H9 (cell line): Measurements from ENCODE around the gene CROCC2. TPM values are rescaled to one million over a fixed set of nuclear protein-coding genes. Genes with fewer than 3 reads are reported as not detected.

Source experiments
- DNase-seq: peaks from one replicate; pipeline ENCODE4 v3.0.0-alpha.2; 2017
- H2AFZ ChIP-seq: one replicate; pipeline ENCODE4 v1.6.1; 2013; ENCODE audit warnings: mild to moderate bottlenecking, low read length, control low read depth, moderate library complexity
- H2AK5ac ChIP-seq: 2 replicates; pipeline ENCODE4 v1.6.1; 2013; ENCODE audit warnings: low read length, control low read depth, mixed read lengths; ENCODE audit not compliant: insufficient read length
- H2BK120ac ChIP-seq: one replicate; pipeline ENCODE4 v1.6.1; 2013; ENCODE audit warnings: low read depth, mild to moderate bottlenecking, low read length, control low read depth, inconsistent platforms; ENCODE audit not compliant: poor library complexity, severe bottlenecking
- H2BK12ac ChIP-seq: 2 replicates; pipeline ENCODE4 v1.6.1; 2013; ENCODE audit warnings: low read length, control low read depth, mixed read lengths, low read depth; ENCODE audit not compliant: insufficient read length
- H2BK15ac ChIP-seq: 2 replicates; pipeline ENCODE4 v1.6.1; 2013; ENCODE audit warnings: low read depth, low read length, control low read depth
- H2BK20ac ChIP-seq: one replicate; pipeline ENCODE4 v1.6.1; 2013; ENCODE audit warnings: low read depth, mild to moderate bottlenecking, low read length, control low read depth, inconsistent platforms; ENCODE audit not compliant: poor library complexity, severe bottlenecking
- H2BK5ac ChIP-seq: 2 replicates; pipeline ENCODE4 v1.6.1; 2013; ENCODE audit warnings: low read length, control low read depth, mixed read lengths; ENCODE audit not compliant: insufficient read length
- H3K14ac ChIP-seq: 2 replicates; pipeline ENCODE4 v1.6.1; 2013; ENCODE audit warnings: low read length, control low read depth; ENCODE audit not compliant: insufficient read depth
- H3K18ac ChIP-seq: 2 replicates; pipeline ENCODE4 v1.6.1; 2013; ENCODE audit warnings: low read depth, mild to moderate bottlenecking, mixed read lengths, low read length, control low read depth; ENCODE audit not compliant: insufficient read length
- H3K23ac ChIP-seq: 2 replicates; pipeline ENCODE4 v1.6.1; 2013; ENCODE audit warnings: low read length, control low read depth, mixed read lengths, low read depth; ENCODE audit not compliant: insufficient read length
- H3K23me2 ChIP-seq: 2 replicates; pipeline ENCODE4 v1.6.1; 2013; ENCODE audit warnings: low read depth, mild to moderate bottlenecking, mixed read lengths, low read length, control low read depth; ENCODE audit not compliant: insufficient read length, poor library complexity, severe bottlenecking
- H3K27ac ChIP-seq: 2 replicates; pipeline ENCODE4 v1.5.1; 2013; ENCODE audit warnings: low read length, control low read depth, mixed read lengths, low read depth; ENCODE audit not compliant: insufficient read length
- H3K27me3 ChIP-seq: 2 replicates; pipeline ENCODE4 v1.6.1; 2013; ENCODE audit warnings: low read length, control low read depth, inconsistent platforms; ENCODE audit not compliant: insufficient read depth
- H3K4ac ChIP-seq: 2 replicates; pipeline ENCODE4 v1.6.1; 2013; ENCODE audit warnings: low read depth, mild to moderate bottlenecking, control low read depth, inconsistent platforms, low read length, moderate library complexity
- H3K4me1 ChIP-seq: 2 replicates; pipeline ENCODE4 v1.6.1; 2013; ENCODE audit warnings: low read length, control low read depth, inconsistent platforms; ENCODE audit not compliant: insufficient read depth
- H3K4me2 ChIP-seq: 2 replicates; pipeline ENCODE4 v1.6.1; 2013; ENCODE audit warnings: low read length, control low read depth, mixed read lengths; ENCODE audit not compliant: insufficient read length, insufficient read depth
- H3K56ac ChIP-seq: 2 replicates; pipeline ENCODE4 v1.6.1; 2013; ENCODE audit warnings: low read depth, mild to moderate bottlenecking, mixed read lengths, low read length, control low read depth; ENCODE audit not compliant: insufficient read length
- H3K79me1 ChIP-seq: 2 replicates; pipeline ENCODE4 v1.6.1; 2013; ENCODE audit warnings: low read depth, mild to moderate bottlenecking, moderate library complexity, low read length, control low read depth, inconsistent platforms; ENCODE audit not compliant: insufficient read depth, poor library complexity, severe bottlenecking
- H3K79me2 ChIP-seq: 2 replicates; pipeline ENCODE4 v1.6.1; 2013; ENCODE audit warnings: low read length, control low read depth, inconsistent platforms; ENCODE audit not compliant: insufficient read depth
- H3K9ac ChIP-seq: 2 replicates; pipeline ENCODE4 v1.6.1; 2013; ENCODE audit warnings: low read length, control low read depth, mixed read lengths; ENCODE audit not compliant: insufficient read length; ENCODE audit errors: extremely low read depth
- H3K9me3 ChIP-seq: one replicate; pipeline ENCODE4 v1.6.1; 2013; ENCODE audit warnings: low read depth, low read length, inconsistent platforms; ENCODE audit not compliant: control insufficient read depth
- H3T11ph ChIP-seq: one replicate; pipeline ENCODE4 v1.6.1; 2013; ENCODE audit warnings: mild to moderate bottlenecking, low read length, control low read depth, inconsistent platforms
- H4K20me1 ChIP-seq: one replicate; pipeline ENCODE4 v1.6.1; 2013; ENCODE audit not compliant: control insufficient read depth, insufficient read length, insufficient read depth
- H4K5ac ChIP-seq: 2 replicates; pipeline ENCODE4 v1.6.1; 2013; ENCODE audit warnings: low read depth, mild to moderate bottlenecking, mixed read lengths, low read length, control low read depth; ENCODE audit not compliant: insufficient read length
- H4K8ac ChIP-seq: replicated peaks from 2 replicates; pipeline ENCODE4 v1.6.1; 2013; ENCODE audit warnings: low read length, control low read depth, mixed read lengths, low read depth; ENCODE audit not compliant: insufficient read length
- H4K91ac ChIP-seq: 2 replicates; pipeline ENCODE4 v1.6.1; 2013; ENCODE audit warnings: low read depth, mild to moderate bottlenecking, moderate library complexity, mixed read lengths, low read length, control low read depth; ENCODE audit not compliant: insufficient read length
- H3K27ac Mint-ChIP-seq, 3 experiments: 2 replicates in 2 of 3; 3 replicates in 1 of 3; pipeline ENCODE4 v1.8.0; 2020 to 2021; ENCODE audit warnings: mixed read lengths in 3 of 3, mild to moderate bottlenecking in 1 of 3, moderate library complexity in 1 of 3
- H3K27me3 Mint-ChIP-seq: 2 replicates; pipeline ENCODE4 v1.8.0; 2021; ENCODE audit warnings: low read depth, mild to moderate bottlenecking, moderate library complexity, mixed read lengths
- H3K36me3 Mint-ChIP-seq, 3 experiments: 2 replicates in 2 of 3; 3 replicates in 1 of 3; pipeline ENCODE4 v1.8.0; 2020 to 2021; ENCODE audit warnings: low read depth in 3 of 3, mixed read lengths in 3 of 3; ENCODE audit not compliant: insufficient read depth in 1 of 3
- H3K4me1 Mint-ChIP-seq, 2 experiments: 2 replicates each; pipeline ENCODE4 v1.8.0; 2020; ENCODE audit warnings: mixed read lengths in 2 of 2
- H3K4me3 Mint-ChIP-seq, 2 experiments: 2 replicates in 1 of 2; 3 replicates in 1 of 2; pipeline ENCODE4 v1.8.0; 2020 to 2021; ENCODE audit warnings: mild to moderate bottlenecking in 2 of 2, mixed read lengths in 2 of 2, moderate library complexity in 1 of 2
- H3K9me3 Mint-ChIP-seq, 2 experiments: 2 replicates in 1 of 2; 3 replicates in 1 of 2; pipeline ENCODE4 v1.8.0; 2020; ENCODE audit warnings: mild to moderate bottlenecking in 2 of 2, mixed read lengths in 2 of 2, moderate library complexity in 1 of 2
- CTCF ChIP-seq: fragments of 200-600 bp; sonication (generic); conservative IDR thresholded peaks from 3 replicates; pipeline ENCODE4 v1.8.0; 2021; ENCODE audit warnings: antibody characterized with exemption, mild to moderate bottlenecking
- WGBS: extraction: QIAGEN DNeasy Blood & Tissue Kit; methylation state at CpG from one replicate; pipeline ENCODE4 v1.1.7; 2013; ENCODE audit warnings: missing lambda C conversion rate, low lambda C conversion rate, mixed read lengths; ENCODE audit not compliant: insufficient read length; ENCODE audit errors: extremely low coverage; 5-methylcytosine and 5-hydroxymethylcytosine counted together
- total RNA-seq: library from RNA; stranded (reverse); gene quantifications from 2 replicates; pipeline ENCODE4 v1.2.1, GENCODE V29; 2021

CROCC2 gene
- total RNA-seq, 1 experiment from 2014 or later = not detected

GRCh38 chr2:241037498-241037897 lies 131.4 kb downstream of the CROCC2 start:
- Histone ChIP-seq H3K27me3 (peaks cover 3% of the 10 kb centered on the region; the same call in 1 of the 2 replicates), H3K14ac (no peak overlapping the region), H3K9me3 (no peaks in the 10 kb centered on the region), H3T11ph (no peak overlapping the region), H4K5ac (no peak overlapping the region), H3K27ac (no peak overlapping the region), H2AFZ (no peak overlapping the region), H3K4ac (no peak overlapping the region), H2BK12ac (no peak overlapping the region), H3K23ac (no peak overlapping the region), H2BK15ac (no peak overlapping the region), H4K20me1 (no peaks in the 10 kb centered on the region), H3K79me2 (no peaks in the 10 kb centered on the region), H3K23me2 (peaks cover 8% of the 10 kb centered on the region), H2BK5ac (no peak overlapping the region), H4K91ac (no peak overlapping the region), H4K8ac (no peak overlapping the region), H3K9ac (no peak overlapping the region), H2BK20ac (no peak overlapping the region), H3K4me2 (no peak overlapping the region), H2AK5ac (no peak overlapping the region), H3K79me1 (no peaks in the 10 kb centered on the region), H3K4me1 (no peaks in the 10 kb centered on the region), H3K18ac (no peak overlapping the region), H2BK120ac (no peak overlapping the region), H3K56ac (no peak overlapping the region)
- Mint-ChIP-seq H3K27me3 (peaks cover 67% of the 10 kb centered on the region), H3K4me1 (peaks cover 0 to 6% of the 10 kb centered on the region in 2 experiments; a peak in 2 of 4 replicates), H3K4me3 (no peak overlapping the region; a peak in 1 of 5 replicates), H3K36me3 (no peaks in the 10 kb centered on the region; a peak in 1 of 7 replicates), H3K9me3 (no peaks in the 10 kb centered on the region; a peak in 1 of 5 replicates), H3K27ac (no peak overlapping the region)
- WGBS = no CpG with 5 or more reads among the region's 9 CpGs
- no peak for DNase-seq
- no peak for TF ChIP-seq CTCF
